Putamen (tissue), 1 donor: ENCODE results near the gene MALRD1.

Experiments used
- DNase-seq: peaks from one replicate; pipeline ENCODE4 v3.0.0-alpha.2; 2016; ENCODE audit warnings: low spot score

MALRD1 gene

GRCh38 chr10:19577807-19578206, 529.2 kb downstream of the MALRD1 start:
- no peak for DNase-seq

- no peak for DNase-seq
These were observed 530.0 kb downstream of the MALRD1 start for GRCh38 chr10:19578571-19578970.

- DNase-seq = no peak
These were observed 531.4 kb downstream of the MALRD1 start for GRCh38 chr10:19579761-19580545.

GRCh38 chr10:19580691-19581090, 532.1 kb downstream of the MALRD1 start:
- no peak for DNase-seq

- no peak for DNase-seq
These were observed 540.0 kb downstream of the MALRD1 start for GRCh38 chr10:19588608-19589007.

GRCh38 chr10:19592276-19592675, 543.7 kb downstream of the MALRD1 start:
- no peak for DNase-seq

- DNase-seq = no peak
These were observed 546.7 kb downstream of the MALRD1 start for GRCh38 chr10:19595212-19595845.

GRCh38 chr10:19605806-19606205, 557.2 kb downstream of the MALRD1 start:
- DNase-seq = no peak

GRCh38 chr10:19606968-19607367, 558.4 kb downstream of the MALRD1 start:
- DNase-seq = no peak

GRCh38 chr10:19611775-19612174, 563.2 kb downstream of the MALRD1 start:
- DNase-seq = no peak

- DNase-seq = no peak
These were observed 568.4 kb downstream of the MALRD1 start for GRCh38 chr10:19616966-19617365.

- DNase-seq = no peak
These were observed 572.2 kb downstream of the MALRD1 start for GRCh38 chr10:19620811-19621210.

- no peak for DNase-seq
These were observed 574.7 kb downstream of the MALRD1 start for GRCh38 chr10:19623321-19623720.

GRCh38 chr10:19626156-19626555, 577.6 kb downstream of the MALRD1 start:
- DNase-seq = no peak

- DNase-seq = no peak
These were observed 580.4 kb downstream of the MALRD1 start for GRCh38 chr10:19628767-19629560.

- peak; percentile 58 for DNase-seq
These were observed 581.0 kb downstream of the MALRD1 start for GRCh38 chr10:19629567-19629966.

GRCh38 chr10:19634163-19634562, 585.6 kb downstream of the MALRD1 start:
- no peak for DNase-seq

- peak; percentile 19 for DNase-seq
These were observed 589.7 kb downstream of the MALRD1 start for GRCh38 chr10:19638182-19638895.

GRCh38 chr10:19638896-19639233, 590.3 kb downstream of the MALRD1 start:
- DNase-seq = no peak

- DNase-seq = no peak
These were observed 592.1 kb downstream of the MALRD1 start for GRCh38 chr10:19640566-19641263.

GRCh38 chr10:19651549-19651948, 602.9 kb downstream of the MALRD1 start:
- DNase-seq = no peak

GRCh38 chr10:19652750-19653149, 604.1 kb downstream of the MALRD1 start:
- no peak for DNase-seq
